K562 (cell line): ENCODE results near the gene NAA40. TPM values are rescaled to one million over a fixed set of nuclear protein-coding genes. Genes with fewer than 3 reads are reported as not detected.
A peak's percentile ranks its signal among the peaks of the same experiment; 100 is the strongest.

Source experiments
- IRF2 ChIP-seq: sonication (generic); formaldehyde crosslinking; IDR thresholded peaks from 2 replicates; pipeline ENCODE4 v1.8.1; 2022; ENCODE audit warnings: mild to moderate bottlenecking, missing genetic modification reagents
- KDM4B ChIP-seq, 2 experiments: fragments of 450-650 bp in 1 of 2; sonication (generic) in 1 of 2; IDR thresholded peaks; 2 replicates each; pipeline ENCODE4 v1.6.1; 2016 to 2017; ENCODE audit warnings: borderline replicate concordance in 2 of 2, antibody characterized with exemption in 1 of 2, low read depth in 1 of 2, mild to moderate bottlenecking in 1 of 2
- KHSRP ChIP-seq: fragments of 450-650 bp; IDR thresholded peaks from 2 replicates; pipeline ENCODE4 v1.6.1; 2017
- MEF2D ChIP-seq: conservative IDR thresholded peaks from 2 replicates; pipeline ENCODE4 v1.6.1; 2016; ENCODE audit warnings: low read depth, missing genetic modification characterization, missing compliant biosample characterization
- MTA1 ChIP-seq: fragments of 450-650 bp; IDR thresholded peaks from 2 replicates; pipeline ENCODE4 v1.6.1; 2017; ENCODE audit warnings: borderline replicate concordance
- NEUROD1 ChIP-seq: fragments of 150-350 bp; IDR thresholded peaks from 2 replicates; pipeline ENCODE4 v1.6.1; 2014; ENCODE audit warnings: borderline replicate concordance, low read length, low read depth; ENCODE audit not compliant: partially characterized antibody
- NR2C1 ChIP-seq, 2 experiments: fragments of 450-650 bp; IDR thresholded peaks; 2 replicates each; pipeline ENCODE4 v1.6.1; 2017; ENCODE audit warnings: mild to moderate bottlenecking in 2 of 2, antibody characterized with exemption in 1 of 2, inconsistent platforms in 1 of 2, missing compliant biosample characterization in 1 of 2, missing genetic modification characterization in 1 of 2
- POLR2G ChIP-seq: fragments of 200-400 bp; formaldehyde crosslinking; IDR thresholded peaks from 2 replicates; pipeline ENCODE4 v1.6.1; 2017; ENCODE audit warnings: low read depth, mild to moderate bottlenecking, antibody characterized with exemption, low read length, moderate library complexity
- PRDM10 ChIP-seq: fragments of 450-650 bp; IDR thresholded peaks from 2 replicates; pipeline ENCODE4 v1.6.1; 2018; ENCODE audit not compliant: partially characterized antibody
- RAD51 ChIP-seq: fragments of 450-650 bp; IDR thresholded peaks from 2 replicates; pipeline ENCODE4 v1.7.1; 2016; ENCODE audit warnings: low read depth, mild to moderate bottlenecking, borderline replicate concordance
- ZNF311 ChIP-seq: fragments of 250-450 bp; sonication (Bioruptor Pico); IDR thresholded peaks from 2 replicates; pipeline ENCODE4 v1.4.0; 2020; ENCODE audit warnings: mild to moderate bottlenecking, moderate library complexity
- polyA plus RNA-seq, 8 experiments: library from polyadenylated mRNA; depleted of rRNA in 4 of 8; stranded (reverse) in 5 of 8; unstranded in 3 of 8; fragments of >200 nt; fragmentation: Nextera tagmentation in 2 of 8; fragmentation: Illumina TruSeq in 1 of 8; extraction: Ambion mirVana in 2 of 8; extraction: Trizol in 1 of 8; gene quantifications; 2 replicates each; pipeline versions ENCODE4 v1.2.1 to v1.2.3, GENCODE V29; 2011 to 2014; ENCODE audit warnings: inconsistent platforms in 1 of 8, missing spikeins in 1 of 8
- total RNA-seq, 7 experiments: library from RNA; depleted of rRNA in 6 of 7; stranded (reverse); fragments of >200 nt in 6 of 7; fragmentation: Illumina TruSeq in 2 of 7; extraction: Trizol in 2 of 7; gene quantifications; 2 replicates each; pipeline versions ENCODE4 v1.2.1 to v1.2.3, GENCODE V29; 2011 to 2021; ENCODE audit warnings: low replicate concordance in 1 of 7
- TF ChIP-seq, protein P1 (sequence below): sonication (generic); formaldehyde crosslinking; IDR thresholded peaks from 2 replicates; pipeline ENCODE4 v1.8.0; 2023; ENCODE audit warnings: mild to moderate bottlenecking, missing genetic modification reagents
- TF ChIP-seq, protein P2 (sequence below): fragments of 450-650 bp; IDR thresholded peaks from 2 replicates; pipeline ENCODE4 v1.6.1; 2016; ENCODE audit warnings: missing biosample characterization, missing genetic modification characterization
- TF ChIP-seq, protein P3 (sequence below), 3 experiments: IDR thresholded peaks in 2 of 3; conservative IDR thresholded peaks in 1 of 3; 2 replicates each; pipeline ENCODE4 v1.5.1; 2011 to 2012; ENCODE audit warnings: low read length in 3 of 3, mild to moderate bottlenecking in 3 of 3, control low read depth in 2 of 3, improper control_type of control experiment in 1 of 3, inconsistent platforms in 1 of 3, low read depth in 1 of 3, mixed read lengths in 1 of 3, moderate library complexity in 1 of 3; ENCODE audit not compliant: insufficient read depth in 2 of 3
- TF ChIP-seq, protein P4 (sequence below): fragments of 450-650 bp; formaldehyde crosslinking; IDR thresholded peaks from 2 replicates; pipeline ENCODE4 v1.4.0; 2020; ENCODE audit warnings: mild to moderate bottlenecking, mixed read lengths

Gene NAA40
- total and polyA plus RNA-seq, 9 of the 15 experiments (the other 6 are each of a cell fraction or from before 2014, with no cell fraction given): 6.2 to 39.0 (median 23.1) TPM

DNA sequence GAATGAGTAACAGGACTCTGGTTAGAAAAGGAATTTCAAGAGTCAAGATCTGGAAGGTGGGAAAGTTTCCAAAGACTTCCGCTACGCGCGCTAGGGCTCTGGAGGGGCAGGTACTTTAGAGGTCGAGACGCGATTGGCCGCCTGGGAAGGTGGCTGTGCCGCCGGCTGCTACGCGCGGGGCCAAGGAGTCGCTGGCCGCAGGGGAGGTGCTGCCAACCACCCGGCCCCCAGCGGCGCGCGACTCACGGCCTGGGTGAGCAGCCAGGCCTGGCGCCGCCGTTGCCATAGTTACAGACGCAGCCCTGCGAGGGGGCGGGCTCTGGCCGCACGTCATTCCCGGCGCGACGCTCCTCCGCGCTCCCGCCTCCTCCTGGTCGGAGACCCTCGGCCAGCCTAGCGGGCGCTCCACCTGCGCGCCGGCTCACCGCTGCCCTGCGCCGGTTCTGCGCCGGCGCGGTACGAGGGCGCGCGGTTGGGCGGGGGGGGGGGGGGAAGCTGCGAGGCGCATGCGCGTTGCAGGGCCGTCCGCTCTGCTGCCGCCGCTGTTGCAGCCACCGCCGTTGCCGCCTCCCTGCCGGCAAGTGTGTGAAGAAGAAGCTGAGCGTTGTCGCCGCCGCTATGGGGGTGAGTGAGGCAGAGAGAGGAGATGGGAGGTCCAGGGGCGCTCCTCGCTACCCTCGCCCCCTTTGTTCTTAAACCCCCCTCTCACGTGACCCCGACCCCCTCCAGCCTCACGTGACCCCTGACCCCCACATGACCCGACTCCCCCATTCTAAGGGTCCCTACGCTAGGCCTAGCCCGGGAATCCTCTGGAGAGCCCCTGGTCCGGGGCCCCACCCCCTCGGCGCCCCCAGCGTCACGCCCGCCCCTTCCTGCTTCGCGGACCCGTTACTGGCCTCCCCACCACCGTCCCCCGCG is at the start of gene NAA40 (continued):
- TF ChIP-seq, protein P1, sequence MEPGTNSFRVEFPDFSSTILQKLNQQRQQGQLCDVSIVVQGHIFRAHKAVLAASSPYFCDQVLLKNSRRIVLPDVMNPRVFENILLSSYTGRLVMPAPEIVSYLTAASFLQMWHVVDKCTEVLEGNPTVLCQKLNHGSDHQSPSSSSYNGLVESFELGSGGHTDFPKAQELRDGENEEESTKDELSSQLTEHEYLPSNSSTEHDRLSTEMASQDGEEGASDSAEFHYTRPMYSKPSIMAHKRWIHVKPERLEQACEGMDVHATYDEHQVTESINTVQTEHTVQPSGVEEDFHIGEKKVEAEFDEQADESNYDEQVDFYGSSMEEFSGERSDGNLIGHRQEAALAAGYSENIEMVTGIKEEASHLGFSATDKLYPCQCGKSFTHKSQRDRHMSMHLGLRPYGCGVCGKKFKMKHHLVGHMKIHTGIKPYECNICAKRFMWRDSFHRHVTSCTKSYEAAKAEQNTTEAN: 0 out of 2 replicates have a peak, but pooled peaks have one; percentile 34
- TF ChIP-seq KHSRP (peak; percentile 68; the same call in 1 of the 2 replicates), KDM4B (IDR thresholded peaks at IDR 0.05; ENCODE audit: borderline replicate concordance in 2 of 2, low read depth in 1 of 2) (peak in 1 of 2 experiments; percentile 58; a peak in 1 of 4 replicates), NEUROD1 (peak; percentile 37), IRF2 (CRISPR knock-in tag) (no peak), MEF2D (tag) (no peak), PRDM10 (no peak), RAD51 (peak; percentile 92), POLR2G (peak; percentile 64), ZNF311 (CRISPR knock-in tag) (no peak), MTA1 (peak; percentile 97), NR2C1 (IDR thresholded peaks at IDR 0.05) (no peak; the same call in 1 of the 2 replicates), NR2C1 (tag; IDR thresholded peaks at IDR 0.05) (peak; percentile 87)
- TF ChIP-seq, protein P2, sequence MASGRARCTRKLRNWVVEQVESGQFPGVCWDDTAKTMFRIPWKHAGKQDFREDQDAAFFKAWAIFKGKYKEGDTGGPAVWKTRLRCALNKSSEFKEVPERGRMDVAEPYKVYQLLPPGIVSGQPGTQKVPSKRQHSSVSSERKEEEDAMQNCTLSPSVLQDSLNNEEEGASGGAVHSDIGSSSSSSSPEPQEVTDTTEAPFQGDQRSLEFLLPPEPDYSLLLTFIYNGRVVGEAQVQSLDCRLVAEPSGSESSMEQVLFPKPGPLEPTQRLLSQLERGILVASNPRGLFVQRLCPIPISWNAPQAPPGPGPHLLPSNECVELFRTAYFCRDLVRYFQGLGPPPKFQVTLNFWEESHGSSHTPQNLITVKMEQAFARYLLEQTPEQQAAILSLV (tag): no peak
- TF ChIP-seq, protein P3, sequence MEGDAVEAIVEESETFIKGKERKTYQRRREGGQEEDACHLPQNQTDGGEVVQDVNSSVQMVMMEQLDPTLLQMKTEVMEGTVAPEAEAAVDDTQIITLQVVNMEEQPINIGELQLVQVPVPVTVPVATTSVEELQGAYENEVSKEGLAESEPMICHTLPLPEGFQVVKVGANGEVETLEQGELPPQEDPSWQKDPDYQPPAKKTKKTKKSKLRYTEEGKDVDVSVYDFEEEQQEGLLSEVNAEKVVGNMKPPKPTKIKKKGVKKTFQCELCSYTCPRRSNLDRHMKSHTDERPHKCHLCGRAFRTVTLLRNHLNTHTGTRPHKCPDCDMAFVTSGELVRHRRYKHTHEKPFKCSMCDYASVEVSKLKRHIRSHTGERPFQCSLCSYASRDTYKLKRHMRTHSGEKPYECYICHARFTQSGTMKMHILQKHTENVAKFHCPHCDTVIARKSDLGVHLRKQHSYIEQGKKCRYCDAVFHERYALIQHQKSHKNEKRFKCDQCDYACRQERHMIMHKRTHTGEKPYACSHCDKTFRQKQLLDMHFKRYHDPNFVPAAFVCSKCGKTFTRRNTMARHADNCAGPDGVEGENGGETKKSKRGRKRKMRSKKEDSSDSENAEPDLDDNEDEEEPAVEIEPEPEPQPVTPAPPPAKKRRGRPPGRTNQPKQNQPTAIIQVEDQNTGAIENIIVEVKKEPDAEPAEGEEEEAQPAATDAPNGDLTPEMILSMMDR (IDR thresholded peaks at IDR 0.05 in 2 of 3, conservative IDR thresholded peaks at IDR 0.05 in 1 of 3; ENCODE audit: insufficient read depth in 2 of 3, low read depth in 1 of 3, low read length in 3 of 3): peak in 1 of 3 experiments; percentile 22; a peak in 2 of 6 replicates
- TF ChIP-seq, protein P4, sequence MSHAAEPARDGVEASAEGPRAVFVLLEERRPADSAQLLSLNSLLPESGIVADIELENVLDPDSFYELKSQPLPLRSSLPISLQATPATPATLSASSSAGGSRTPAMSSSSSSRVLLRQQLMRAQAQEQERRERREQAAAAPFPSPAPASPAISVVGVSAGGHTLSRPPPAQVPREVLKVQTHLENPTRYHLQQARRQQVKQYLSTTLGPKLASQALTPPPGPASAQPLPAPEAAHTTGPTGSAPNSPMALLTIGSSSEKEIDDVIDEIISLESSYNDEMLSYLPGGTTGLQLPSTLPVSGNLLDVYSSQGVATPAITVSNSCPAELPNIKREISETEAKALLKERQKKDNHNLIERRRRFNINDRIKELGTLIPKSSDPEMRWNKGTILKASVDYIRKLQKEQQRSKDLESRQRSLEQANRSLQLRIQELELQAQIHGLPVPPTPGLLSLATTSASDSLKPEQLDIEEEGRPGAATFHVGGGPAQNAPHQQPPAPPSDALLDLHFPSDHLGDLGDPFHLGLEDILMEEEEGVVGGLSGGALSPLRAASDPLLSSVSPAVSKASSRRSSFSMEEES (CRISPR knock-in tag): peak; percentile 76
